Spleen (tissue), 11 donors: Measurements from ENCODE around the gene RSPO3. TPM values are rescaled to one million over a fixed set of nuclear protein-coding genes. Genes with fewer than 3 reads are reported as not detected.

Source experiments
- DNase-seq: peaks from one replicate; pipeline ENCODE4 v3.0.0-alpha.2; 2020
- H3K27ac ChIP-seq, 8 donors: fragments of 200-600 bp; sonication (generic) in 7 of 8; 1 replicate in 4 of 8; 2 replicates in 4 of 8; pipeline versions ENCODE4 v1.5.0 to v1.8.0; 2016 to 2021; ENCODE audit warnings: inconsistent platforms in 4 of 8, mild to moderate bottlenecking in 4 of 8, moderate library complexity in 1 of 8
- H3K27me3 ChIP-seq, 7 donors: fragments of 200-600 bp; sonication (generic) in 6 of 7; replicated peaks in 1 of 7; 1 replicate in 4 of 7; 2 replicates in 3 of 7; pipeline versions ENCODE4 v1.5.0 to v1.8.0; 2016 to 2021; ENCODE audit warnings: inconsistent platforms in 3 of 7, mild to moderate bottlenecking in 1 of 7
- H3K36me3 ChIP-seq, 6 donors: fragments of 200-600 bp; sonication (generic) in 5 of 6; 1 replicate in 4 of 6; 2 replicates in 2 of 6; pipeline versions ENCODE4 v1.5.0 to v1.8.0; 2016 to 2021; ENCODE audit warnings: inconsistent platforms in 2 of 6
- H3K4me1 ChIP-seq, 6 donors: fragments of 200-600 bp; sonication (generic) in 5 of 6; 1 replicate in 3 of 6; 2 replicates in 3 of 6; pipeline versions ENCODE4 v1.5.0 to v1.8.0; 2016 to 2021; ENCODE audit warnings: inconsistent platforms in 3 of 6
- H3K4me3 ChIP-seq, 8 donors: fragments of 200-600 bp; sonication (generic) in 7 of 8; 1 replicate in 4 of 8; 2 replicates in 4 of 8; pipeline versions ENCODE4 v1.5.0 to v1.8.0; 2016 to 2021; ENCODE audit warnings: inconsistent platforms in 4 of 8, mild to moderate bottlenecking in 4 of 8, moderate library complexity in 2 of 8
- H3K9me3 ChIP-seq, 8 donors: fragments of 200-600 bp; sonication (generic) in 7 of 8; 1 replicate in 4 of 8; 2 replicates in 4 of 8; pipeline versions ENCODE4 v1.5.0 to v1.8.0; 2016 to 2021; ENCODE audit warnings: inconsistent platforms in 4 of 8
- CTCF ChIP-seq, 11 experiments: fragments of 200-600 bp in 7 of 11; fragments of 450-650 bp in 4 of 11; sonication (generic) in 4 of 11; IDR thresholded peaks in 8 of 11; conservative IDR thresholded peaks in 3 of 11; 1 replicate in 7 of 11; 2 replicates in 4 of 11; pipeline versions ENCODE4 v1.4.0 to v1.8.0; 2016 to 2021; ENCODE audit warnings: antibody characterized with exemption in 11 of 11, inconsistent platforms in 4 of 11, mild to moderate bottlenecking in 1 of 11
- POLR2A ChIP-seq, 3 donors: fragments of 450-650 bp; IDR thresholded peaks; one replicate each; pipeline ENCODE4 v1.5.1; 2017; ENCODE audit warnings: antibody characterized with exemption in 3 of 3, mild to moderate bottlenecking in 1 of 3
- POLR2AphosphoS5 ChIP-seq, 3 donors: sonication (generic); formaldehyde crosslinking; IDR thresholded peaks; one replicate each; pipeline ENCODE4 v1.5.1; 2017; ENCODE audit warnings: antibody characterized with exemption in 3 of 3
- WGBS, 5 donors: extraction: QIAGEN DNeasy Blood & Tissue Kit in 3 of 5; methylation state at CpG; one replicate each; pipeline versions ENCODE4 v1.1.5 to v1.1.7; 2013 to 2018; 5-methylcytosine and 5-hydroxymethylcytosine counted together
- intact Hi-C: fragments of 100-400 bp; cut with DNase I; formaldehyde crosslinking; loops from one replicate; pipeline ENCODE4 v1.15.0; 2023; ENCODE audit warnings: low total_unique reads
- polyA plus RNA-seq, 3 donors: library from polyadenylated mRNA; stranded (reverse); fragments of 200-250 nt; gene quantifications; one replicate each; pipeline ENCODE4 v1.2.1, GENCODE V29; 2013
- total RNA-seq, 7 donors: library from RNA; depleted of rRNA in 3 of 7; stranded (reverse); fragments of >200 nt in 3 of 7; fragmentation: NEBNext Ultra II Directional in 4 of 7; extraction: Animal tissue kit (Norgen Biotek cat#: 25700) in 4 of 7; gene quantifications; one replicate each; pipeline versions ENCODE4 v1.1.0 to v1.2.1, GENCODE V29; 2016 to 2021
- donor health status: healthy with polysubstance abuse.
- donor health status: DM: no; HTN: no; CAD: no; lungs with moderate emphysema.
- donor health status: DM: no; HTN: no; CAD: no.
- donor health status: Bipolar disorder and iron deficiency.
- donor health status: healthy.
- donor health status: DM: no; HTN: no; CAD: no.
- donor health status: DM: yes; HTN: yes; CAD: no.

RSPO3 gene
- total and polyA plus RNA-seq, 10 donors, result 0.65 to 8.2 (median 1.5) TPM; not detected in 1

- no peak overlapping the region for H3K4me3 ChIP-seq
- intact Hi-C loops, result no loop called here
- 42 to 72% (median 62%) methylated on average over 3 of the region's 3 CpGs for WGBS, 5 donors
- DNase-seq, result no peak
- H3K27ac ChIP-seq, result no peak overlapping the region
- no peak for TF ChIP-seq POLR2AphosphoS5 (IDR thresholded peaks at IDR 0.05)
- no peaks in the 10 kb centered on the region for H3K27me3 ChIP-seq
- H3K4me1 ChIP-seq, result no peaks in the 10 kb centered on the region
- H3K36me3 ChIP-seq, result no peaks in the 10 kb centered on the region
- H3K9me3 ChIP-seq, result no peaks in the 10 kb centered on the region
Observed at GRCh38 chr6:127162836-127163235, 44.4 kb downstream of the RSPO3 start.

GRCh38 chr6:127164036-127164435 is 45.6 kb downstream of the RSPO3 start:
- Histone ChIP-seq H3K27ac (no peak overlapping the region), H3K27me3 (no peaks in the 10 kb centered on the region), H3K36me3 (no peaks in the 10 kb centered on the region), H3K4me3 (no peak overlapping the region), H3K9me3 (no peaks in the 10 kb centered on the region), H3K4me1 (no peaks in the 10 kb centered on the region)
- no peak for DNase-seq
- WGBS, 5 donors, result 78 to 86% (median 82%) methylated on average over 3 of the region's 3 CpGs
- intact Hi-C loops, result no loop called here
- TF ChIP-seq POLR2A (IDR thresholded peaks at IDR 0.05), result no peak
- TF ChIP-seq CTCF (IDR thresholded peaks at IDR 0.05 in 8 of 11, conservative IDR thresholded peaks at IDR 0.05 in 3 of 11), result no peak
- no peak for TF ChIP-seq POLR2AphosphoS5 (IDR thresholded peaks at IDR 0.05)

- H3K27me3 ChIP-seq, result no peaks in the 10 kb centered on the region
- intact Hi-C loops, result no loop called here
- H3K9me3 ChIP-seq, result no peaks in the 10 kb centered on the region
- H3K4me3 ChIP-seq, result no peak overlapping the region
- H3K4me1 ChIP-seq, result no peaks in the 10 kb centered on the region
- no peak overlapping the region for H3K27ac ChIP-seq
- TF ChIP-seq CTCF (IDR thresholded peaks at IDR 0.05 in 8 of 11, conservative IDR thresholded peaks at IDR 0.05 in 3 of 11), result no peak
- TF ChIP-seq POLR2AphosphoS5 (IDR thresholded peaks at IDR 0.05), result no peak
- no peak for TF ChIP-seq POLR2A (IDR thresholded peaks at IDR 0.05)
- DNase-seq, result no peak
- 55 to 72% (median 61%) methylated on average over 2 of the region's 2 CpGs for WGBS, 5 donors
- no peaks in the 10 kb centered on the region for H3K36me3 ChIP-seq
Observed at GRCh38 chr6:127164565-127164964, 46.1 kb downstream of the RSPO3 start.

- WGBS, 5 donors, result 75 to 86% (median 82%) methylated on average over 5 of the region's 5 CpGs
- Histone ChIP-seq H3K9me3 (no peaks in the 10 kb centered on the region), H3K4me3 (no peak overlapping the region), H3K36me3 (no peaks in the 10 kb centered on the region), H3K27me3 (peaks cover 0 to 5% (median 0%) of the 10 kb centered on the region in 7 donors), H3K27ac (no peak overlapping the region), H3K4me1 (no peaks in the 10 kb centered on the region)
- intact Hi-C loops, result no loop called here
- DNase-seq, result no peak
- TF ChIP-seq CTCF (IDR thresholded peaks at IDR 0.05 in 8 of 11, conservative IDR thresholded peaks at IDR 0.05 in 3 of 11) (no peak), POLR2A (IDR thresholded peaks at IDR 0.05) (no peak), POLR2AphosphoS5 (IDR thresholded peaks at IDR 0.05) (no peak)
Observed at GRCh38 chr6:127173156-127173940, 54.9 kb downstream of the RSPO3 start.
